ENCODE data around the gene ADRA2C.

The ADRA2C gene

DNA sequence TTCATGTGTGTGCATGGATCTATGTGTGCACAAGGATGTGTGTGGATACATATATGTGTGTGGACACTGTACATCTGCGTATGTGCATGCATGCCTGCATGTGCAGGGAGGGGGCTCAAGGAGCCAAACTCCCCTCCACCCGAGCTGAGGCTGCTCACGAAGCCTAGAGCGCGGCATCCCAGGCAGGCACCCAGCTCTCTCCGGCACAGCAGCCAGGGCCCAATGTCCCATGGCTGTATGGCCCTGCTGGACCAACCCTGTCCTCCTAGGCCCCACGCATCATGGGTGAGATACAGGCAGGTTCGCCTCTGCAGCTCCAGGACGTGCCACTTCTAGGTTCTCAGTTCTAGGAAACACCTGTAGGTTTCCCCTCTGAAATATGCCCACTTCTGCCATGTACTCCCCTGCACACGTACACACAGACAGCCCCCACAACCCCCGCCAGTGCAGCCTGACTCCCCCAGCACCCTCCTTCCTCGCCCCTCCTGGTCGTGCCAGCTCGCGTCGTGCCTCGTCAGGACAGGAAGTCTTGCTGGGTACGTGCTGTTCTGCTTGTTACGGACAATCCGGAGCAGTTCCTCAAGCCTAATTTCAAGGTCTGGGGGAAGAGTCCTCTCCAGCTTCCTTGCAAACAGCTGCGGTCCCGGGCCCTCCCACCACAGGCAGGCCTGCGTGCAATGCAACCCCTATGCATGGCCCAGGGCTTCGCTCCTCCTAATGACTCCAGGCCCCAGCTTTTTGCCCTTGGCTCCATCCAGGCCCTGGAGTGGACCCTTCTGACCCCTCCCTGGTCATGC, 3.2 kb upstream of the ADRA2C start:
- Mint-ChIP-seq H3K4me1 (ENCODE audit: low read depth) (peaks cover 2% of the 10 kb centered on the region), H3K27me3 (ENCODE audit: low read depth) (peaks cover 17% of the 10 kb centered on the region), H3K27ac (no peak overlapping the region), H3K4me3 (no peak overlapping the region), H3K9me3 (no peaks in the 10 kb centered on the region), H3K36me3 (ENCODE audit: low read depth) (no peaks in the 10 kb centered on the region)

DNA sequence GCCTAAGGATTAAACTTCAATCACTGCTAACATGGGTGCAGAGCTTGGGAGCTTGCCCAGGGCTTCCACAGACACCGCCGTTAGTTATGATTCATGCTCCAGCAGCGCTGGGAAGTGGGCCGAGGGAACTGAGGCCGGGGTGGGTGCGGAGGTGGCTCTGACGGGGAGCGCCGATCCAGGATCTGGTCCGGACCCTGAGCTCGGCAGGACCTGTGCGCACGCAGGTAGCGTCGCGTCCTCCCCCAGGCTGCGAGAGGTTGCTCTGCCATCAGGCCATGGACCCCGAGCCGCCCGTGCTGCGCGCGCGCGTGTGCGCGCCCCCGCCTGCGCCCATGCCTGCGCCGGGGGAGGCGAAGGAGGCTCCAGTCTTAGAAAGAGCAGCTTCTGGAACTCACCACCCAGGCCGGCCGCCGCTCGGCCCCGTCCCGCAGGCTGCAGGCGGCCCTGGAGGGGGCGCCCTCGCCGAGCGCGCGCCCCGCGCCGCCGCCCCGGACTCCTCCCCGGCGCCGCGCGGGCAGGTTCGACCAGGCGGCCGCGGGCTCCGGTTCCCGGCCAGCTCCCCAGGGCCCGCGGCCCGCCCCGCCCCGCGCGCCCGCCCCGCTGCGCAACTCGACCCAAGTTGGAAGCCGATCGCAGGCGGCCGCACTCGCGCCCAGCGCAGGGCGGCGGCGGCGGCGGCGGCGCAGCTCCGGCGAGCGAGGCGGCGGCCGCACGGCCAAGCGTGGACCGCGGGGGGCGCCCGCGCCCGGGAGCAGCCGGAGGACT, 732 bp upstream of the ADRA2C start:
- no peaks in the 10 kb centered on the region for H3K36me3 Mint-ChIP-seq (ENCODE audit: low read depth)
- H3K4me3 Mint-ChIP-seq: no peak overlapping the region
- H3K27me3 Mint-ChIP-seq (ENCODE audit: low read depth): peaks cover 24% of the 10 kb centered on the region

DNA sequence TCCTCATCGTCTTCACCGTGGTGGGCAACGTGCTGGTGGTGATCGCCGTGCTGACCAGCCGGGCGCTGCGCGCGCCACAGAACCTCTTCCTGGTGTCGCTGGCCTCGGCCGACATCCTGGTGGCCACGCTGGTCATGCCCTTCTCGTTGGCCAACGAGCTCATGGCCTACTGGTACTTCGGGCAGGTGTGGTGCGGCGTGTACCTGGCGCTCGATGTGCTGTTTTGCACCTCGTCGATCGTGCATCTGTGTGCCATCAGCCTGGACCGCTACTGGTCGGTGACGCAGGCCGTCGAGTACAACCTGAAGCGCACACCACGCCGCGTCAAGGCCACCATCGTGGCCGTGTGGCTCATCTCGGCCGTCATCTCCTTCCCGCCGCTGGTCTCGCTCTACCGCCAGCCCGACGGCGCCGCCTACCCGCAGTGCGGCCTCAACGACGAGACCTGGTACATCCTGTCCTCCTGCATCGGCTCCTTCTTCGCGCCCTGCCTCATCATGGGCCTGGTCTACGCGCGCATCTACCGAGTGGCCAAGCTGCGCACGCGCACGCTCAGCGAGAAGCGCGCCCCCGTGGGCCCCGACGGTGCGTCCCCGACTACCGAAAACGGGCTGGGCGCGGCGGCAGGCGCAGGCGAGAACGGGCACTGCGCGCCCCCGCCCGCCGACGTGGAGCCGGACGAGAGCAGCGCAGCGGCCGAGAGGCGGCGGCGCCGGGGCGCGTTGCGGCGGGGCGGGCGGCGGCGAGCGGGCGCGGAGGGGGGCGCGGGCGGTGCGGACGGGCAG, 792 bp downstream of the ADRA2C start:
- Mint-ChIP-seq H3K9me3 (no peaks in the 10 kb centered on the region), H3K4me1 (ENCODE audit: low read depth) (peaks cover 2% of the 10 kb centered on the region), H3K36me3 (ENCODE audit: low read depth) (no peaks in the 10 kb centered on the region), H3K27me3 (ENCODE audit: low read depth) (peaks cover 24% of the 10 kb centered on the region), H3K4me3 (no peak overlapping the region), H3K27ac (no peak overlapping the region)

More for the DNA sequence above, 732 bp upstream of the ADRA2C start:
- H3K9me3 Mint-ChIP-seq: no peaks in the 10 kb centered on the region
- H3K27ac Mint-ChIP-seq: no peak overlapping the region
- peaks cover 2% of the 10 kb centered on the region for H3K4me1 Mint-ChIP-seq (ENCODE audit: low read depth)

DNA sequence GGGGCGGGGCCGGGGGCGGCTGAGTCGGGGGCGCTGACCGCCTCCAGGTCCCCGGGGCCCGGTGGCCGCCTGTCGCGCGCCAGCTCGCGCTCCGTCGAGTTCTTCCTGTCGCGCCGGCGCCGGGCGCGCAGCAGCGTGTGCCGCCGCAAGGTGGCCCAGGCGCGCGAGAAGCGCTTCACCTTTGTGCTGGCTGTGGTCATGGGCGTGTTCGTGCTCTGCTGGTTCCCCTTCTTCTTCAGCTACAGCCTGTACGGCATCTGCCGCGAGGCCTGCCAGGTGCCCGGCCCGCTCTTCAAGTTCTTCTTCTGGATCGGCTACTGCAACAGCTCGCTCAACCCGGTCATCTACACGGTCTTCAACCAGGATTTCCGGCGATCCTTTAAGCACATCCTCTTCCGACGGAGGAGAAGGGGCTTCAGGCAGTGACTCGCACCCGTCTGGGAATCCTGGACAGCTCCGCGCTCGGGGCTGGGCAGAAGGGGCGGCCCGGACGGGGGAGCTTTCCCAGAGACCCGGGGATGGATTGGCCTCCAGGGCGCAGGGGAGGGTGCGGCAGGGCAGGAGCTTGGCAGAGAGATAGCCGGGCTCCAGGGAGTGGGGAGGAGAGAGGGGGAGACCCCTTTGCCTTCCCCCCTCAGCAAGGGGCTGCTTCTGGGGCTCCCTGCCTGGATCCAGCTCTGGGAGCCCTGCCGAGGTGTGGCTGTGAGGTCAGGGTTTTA, 1.5 kb downstream of the ADRA2C start:
- Mint-ChIP-seq H3K4me3 (peak overlapping the region; percentile 42), H3K4me1 (ENCODE audit: low read depth) (peaks cover 2% of the 10 kb centered on the region), H3K36me3 (ENCODE audit: low read depth) (no peaks in the 10 kb centered on the region), H3K27me3 (ENCODE audit: low read depth) (peaks cover 24% of the 10 kb centered on the region), H3K9me3 (no peaks in the 10 kb centered on the region), H3K27ac (peak overlapping the region; percentile 31)

DNA sequence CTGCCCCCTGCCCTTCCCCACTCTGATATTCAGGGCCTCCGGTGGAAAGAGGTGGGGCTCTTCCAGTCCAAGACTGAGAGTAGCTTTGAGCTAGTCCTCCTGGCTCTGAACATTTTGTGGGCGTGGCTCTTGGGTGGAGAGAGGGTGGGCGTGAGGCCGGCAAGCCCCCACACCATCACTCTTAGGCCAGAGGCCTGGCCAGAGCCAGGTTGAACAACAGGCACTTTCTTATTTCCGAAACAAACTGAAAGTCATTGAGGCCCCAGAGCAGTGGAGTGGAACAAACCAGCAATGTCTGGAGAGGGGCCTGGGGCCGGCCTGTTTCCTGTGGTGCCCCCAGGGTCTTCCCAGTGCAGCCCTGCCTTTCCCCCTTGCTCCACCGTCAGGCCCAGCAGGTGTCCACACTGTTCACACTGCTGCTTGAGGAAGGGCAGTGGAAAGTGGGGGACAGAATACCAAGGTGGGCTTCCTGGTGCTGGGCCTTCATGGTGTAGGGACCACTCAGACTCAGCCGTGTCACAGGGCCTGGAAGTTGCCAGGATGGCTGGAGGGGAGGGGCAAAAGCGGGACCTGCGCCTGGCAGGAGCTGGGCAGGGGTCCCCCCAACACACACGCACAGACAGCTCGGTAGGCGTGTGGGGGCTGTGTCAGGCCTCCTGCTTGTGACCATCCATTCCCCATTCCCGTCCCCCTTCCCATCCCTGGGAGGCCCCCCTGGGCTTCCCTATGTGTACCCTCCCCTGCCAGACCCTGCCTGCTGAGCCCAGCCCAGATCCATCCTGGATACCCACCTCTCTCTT, 2.9 kb downstream of the ADRA2C start:
- Mint-ChIP-seq H3K9me3 (no peaks in the 10 kb centered on the region), H3K27ac (no peak overlapping the region), H3K4me3 (no peak overlapping the region), H3K36me3 (ENCODE audit: low read depth) (no peaks in the 10 kb centered on the region), H3K27me3 (ENCODE audit: low read depth) (peaks cover 18% of the 10 kb centered on the region), H3K4me1 (ENCODE audit: low read depth) (peaks cover 2% of the 10 kb centered on the region)

DNA sequence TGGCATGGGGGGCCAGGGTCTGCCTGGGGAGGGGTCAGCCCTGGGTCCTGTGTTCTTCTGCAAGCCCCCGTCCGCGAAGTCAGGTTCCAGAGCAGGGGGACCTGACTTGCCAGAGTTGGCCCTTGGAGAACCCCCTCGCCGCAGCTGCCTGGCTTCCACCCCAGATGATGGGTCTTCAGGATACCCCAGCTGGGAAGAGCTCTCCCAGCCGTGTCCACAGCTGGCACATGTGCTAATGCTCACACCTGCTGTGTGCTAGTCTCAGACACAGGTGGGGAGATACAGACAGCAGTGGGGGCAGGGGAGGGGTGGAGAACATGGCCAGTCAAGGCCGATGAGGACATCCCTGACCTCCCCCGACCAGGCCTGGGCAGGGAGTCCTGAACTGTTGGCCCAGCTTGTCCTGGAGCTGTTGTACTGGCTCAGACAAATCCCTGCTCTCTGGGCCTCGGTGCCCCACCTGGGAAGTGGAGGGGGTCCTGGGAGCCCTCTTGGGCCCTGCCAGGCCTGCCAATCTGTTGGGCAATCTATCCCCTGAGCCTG, 3.5 kb downstream of the ADRA2C start:
- Mint-ChIP-seq H3K9me3 (no peaks in the 10 kb centered on the region), H3K36me3 (ENCODE audit: low read depth) (no peaks in the 10 kb centered on the region), H3K27me3 (ENCODE audit: low read depth) (peaks cover 18% of the 10 kb centered on the region), H3K27ac (no peak overlapping the region), H3K4me1 (ENCODE audit: low read depth) (peaks cover 2% of the 10 kb centered on the region), H3K4me3 (no peak overlapping the region)

DNA sequence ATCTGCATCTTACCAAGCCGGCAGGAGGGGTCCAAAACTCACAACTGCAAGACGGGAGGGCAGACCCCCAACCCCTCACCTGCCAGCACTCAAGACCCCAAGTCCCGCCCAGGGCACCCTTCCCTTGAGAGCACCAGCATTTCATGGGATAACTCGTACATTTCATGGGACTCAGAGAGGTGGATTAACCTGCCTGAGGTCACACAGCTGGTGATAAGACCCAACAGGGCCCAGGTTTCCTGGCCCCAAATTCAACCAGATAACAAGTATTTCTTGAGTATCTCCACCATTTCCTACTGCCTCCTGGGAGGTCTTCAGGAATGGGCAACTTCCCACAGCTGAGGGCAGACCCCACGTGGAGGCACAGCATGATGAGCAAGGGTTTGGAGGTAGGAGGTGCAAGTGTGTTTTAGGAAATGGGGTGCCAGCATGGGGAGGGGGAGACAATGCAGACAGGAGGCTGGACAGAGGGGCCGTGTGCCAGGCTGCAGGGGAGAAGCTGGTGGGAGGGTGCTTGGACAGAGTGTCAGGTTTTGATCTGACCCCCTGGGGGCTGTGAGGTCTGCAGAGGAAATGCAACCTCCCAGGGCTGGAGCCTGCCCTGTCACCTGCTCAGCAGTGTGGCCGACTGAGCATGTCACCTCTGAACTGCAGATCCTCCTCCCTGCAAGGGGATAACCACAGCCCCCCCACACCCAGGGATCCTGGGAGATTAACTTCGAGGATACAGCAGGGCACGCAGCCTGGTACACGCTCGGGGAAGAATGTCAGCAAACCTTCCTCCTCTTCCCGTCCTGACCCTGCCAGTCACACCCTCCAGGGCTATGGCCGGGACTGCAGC, 4.4 kb downstream of the ADRA2C start:
- peaks cover 2% of the 10 kb centered on the region for H3K4me1 Mint-ChIP-seq (ENCODE audit: low read depth)

DNA sequence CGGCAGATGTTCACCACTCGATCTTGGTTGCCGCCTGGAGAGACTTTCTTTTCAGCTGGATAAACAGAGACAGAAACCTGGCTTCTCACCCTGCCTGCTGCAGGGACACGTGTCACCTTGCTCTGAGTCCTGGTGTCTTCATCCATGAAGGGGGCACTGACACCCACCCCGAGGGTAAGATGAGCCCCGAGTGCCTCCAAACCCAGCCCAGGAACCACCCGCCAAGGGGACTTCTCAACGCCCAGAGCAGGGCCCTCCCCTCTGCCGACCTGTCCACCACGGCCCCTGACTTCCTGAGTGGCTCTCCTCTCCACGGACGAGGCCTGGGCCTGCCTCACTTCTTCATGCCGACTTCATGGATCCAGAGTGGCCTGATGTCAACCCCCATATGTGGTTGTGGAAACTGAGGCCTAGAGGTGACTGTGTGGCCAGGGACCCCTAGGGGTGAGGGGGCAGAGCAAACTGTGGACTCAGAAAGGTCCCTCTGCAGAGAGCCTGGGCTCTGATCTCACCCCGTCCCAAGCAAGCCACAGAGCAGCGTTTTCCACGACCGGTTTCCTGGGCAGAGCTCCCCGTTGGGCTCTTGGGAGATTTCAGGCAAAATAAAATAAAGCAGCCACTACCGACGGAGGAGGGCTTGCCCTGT, 5.1 kb downstream of the ADRA2C start:
- no peak overlapping the region for H3K27ac Mint-ChIP-seq
- H3K36me3 Mint-ChIP-seq (ENCODE audit: low read depth): no peaks in the 10 kb centered on the region
- no peak overlapping the region for H3K4me3 Mint-ChIP-seq
- no peaks in the 10 kb centered on the region for H3K9me3 Mint-ChIP-seq
- peaks cover 2% of the 10 kb centered on the region for H3K4me1 Mint-ChIP-seq (ENCODE audit: low read depth)
- H3K27me3 Mint-ChIP-seq (ENCODE audit: low read depth): peaks cover 18% of the 10 kb centered on the region

More for the DNA sequence above, 4.4 kb downstream of the ADRA2C start:
- Mint-ChIP-seq H3K4me3 (no peak overlapping the region), H3K36me3 (ENCODE audit: low read depth) (no peaks in the 10 kb centered on the region), H3K27ac (no peak overlapping the region), H3K9me3 (no peaks in the 10 kb centered on the region), H3K27me3 (ENCODE audit: low read depth) (peaks cover 18% of the 10 kb centered on the region)

DNA sequence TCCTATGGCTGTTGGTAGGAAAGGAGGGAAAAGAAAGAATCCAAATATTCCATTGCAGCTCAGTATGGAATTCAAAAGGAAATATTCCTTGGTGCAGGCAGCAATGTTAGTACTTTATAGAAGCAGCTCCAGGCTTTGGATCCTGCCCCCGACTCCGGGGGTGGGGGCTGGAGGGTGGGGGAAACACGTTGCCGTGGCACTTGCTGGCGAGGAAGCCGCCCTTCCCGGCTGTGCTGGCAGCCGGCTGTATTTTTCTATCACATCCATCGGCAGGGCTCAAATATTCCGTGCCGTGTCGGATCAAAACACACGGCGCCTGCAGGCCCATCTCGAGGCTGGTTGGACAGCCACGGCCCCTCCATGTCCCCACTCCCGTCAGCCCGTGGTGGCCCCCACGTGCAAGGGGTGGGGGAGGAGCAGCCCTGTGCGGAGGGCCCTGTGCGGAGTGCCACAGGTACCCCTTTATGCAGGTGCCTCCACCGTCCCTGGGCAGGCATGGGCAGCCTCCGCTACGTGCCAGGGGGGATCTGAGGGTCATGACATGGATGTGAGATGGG, 5.8 kb downstream of the ADRA2C start:
- Mint-ChIP-seq H3K27me3 (ENCODE audit: low read depth) (peaks cover 13% of the 10 kb centered on the region), H3K4me1 (ENCODE audit: low read depth) (peaks cover 2% of the 10 kb centered on the region)

DNA sequence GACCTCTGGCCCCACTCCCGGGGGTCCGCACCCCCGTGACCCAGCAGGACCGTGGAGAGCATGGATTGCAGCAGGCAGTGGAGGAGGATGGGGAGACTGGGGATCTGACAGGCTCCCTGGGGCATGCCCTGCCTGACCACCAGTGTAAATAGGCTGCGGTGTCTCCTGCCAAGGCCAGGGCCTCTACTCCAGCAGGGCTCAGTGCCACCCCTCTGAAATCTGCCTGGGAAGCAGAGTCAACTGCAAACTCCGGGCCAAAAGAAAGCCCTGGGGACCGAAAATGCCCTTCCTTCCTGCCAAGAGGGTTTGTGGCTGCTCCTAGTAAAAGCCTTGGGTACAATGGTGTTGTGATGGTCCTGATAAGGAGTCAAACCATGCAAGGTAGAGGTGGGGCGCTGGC, 6.4 kb downstream of the ADRA2C start:
- H3K27me3 Mint-ChIP-seq (ENCODE audit: low read depth): peaks cover 10% of the 10 kb centered on the region
- no peaks in the 10 kb centered on the region for H3K9me3 Mint-ChIP-seq
- H3K27ac Mint-ChIP-seq: no peak overlapping the region

More for the DNA sequence above, 5.8 kb downstream of the ADRA2C start:
- Mint-ChIP-seq H3K4me3 (no peak overlapping the region), H3K9me3 (no peaks in the 10 kb centered on the region), H3K27ac (no peak overlapping the region), H3K36me3 (ENCODE audit: low read depth) (no peaks in the 10 kb centered on the region)

DNA sequence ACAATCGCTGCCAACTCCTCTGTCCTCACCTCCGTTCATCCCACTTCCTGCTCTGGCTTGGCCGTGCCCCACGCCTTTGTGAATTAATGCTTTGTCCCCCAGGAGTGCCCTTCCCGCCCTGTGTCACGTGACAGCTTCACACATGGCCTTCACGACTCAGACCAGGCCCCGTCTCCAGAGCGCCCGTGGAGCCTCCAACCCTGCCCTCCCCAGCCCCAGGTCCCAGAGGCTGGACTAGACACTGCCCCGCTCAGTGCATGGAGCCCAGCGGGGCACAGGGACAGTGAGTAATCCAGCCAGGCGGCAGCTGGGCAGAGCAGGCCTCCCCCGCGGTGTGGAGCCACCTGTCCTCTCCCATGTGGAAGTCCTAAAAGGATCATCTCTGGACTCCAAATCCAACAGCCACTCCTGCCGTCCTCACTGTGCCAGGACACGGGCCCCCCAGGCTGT, 7.4 kb downstream of the ADRA2C start:
- Mint-ChIP-seq H3K4me3 (no peak overlapping the region), H3K27me3 (ENCODE audit: low read depth) (peaks cover 2% of the 10 kb centered on the region), H3K27ac (no peak overlapping the region), H3K9me3 (no peaks in the 10 kb centered on the region), H3K4me1 (ENCODE audit: low read depth) (no peaks in the 10 kb centered on the region), H3K36me3 (ENCODE audit: low read depth) (no peaks in the 10 kb centered on the region)

More for the DNA sequence above, 6.4 kb downstream of the ADRA2C start:
- H3K36me3 Mint-ChIP-seq (ENCODE audit: low read depth): no peaks in the 10 kb centered on the region
- H3K4me3 Mint-ChIP-seq: no peak overlapping the region
- H3K4me1 Mint-ChIP-seq (ENCODE audit: low read depth): peaks cover 1% of the 10 kb centered on the region
